Spleen (tissue), 7 donors: ENCODE data around the gene GGPS1.
"Not testable (repeated sequence)": the region's sequence is repeated elsewhere in the genome, so short reads cannot be mapped to it uniquely, and the experiment has no call there.

Source experiments
- POLR2A ChIP-seq, 3 donors: fragments of 450-650 bp; IDR thresholded peaks; one replicate each; pipeline ENCODE4 v1.5.1; 2017; ENCODE audit warnings: antibody characterized with exemption in 3 of 3, mild to moderate bottlenecking in 1 of 3
- POLR2AphosphoS5 ChIP-seq, 3 donors: sonication (generic); formaldehyde crosslinking; IDR thresholded peaks; one replicate each; pipeline ENCODE4 v1.5.1; 2017; ENCODE audit warnings: antibody characterized with exemption in 3 of 3
- TF ChIP-seq, protein P1 (sequence below), 11 experiments: fragments of 200-600 bp in 7 of 11; fragments of 450-650 bp in 4 of 11; sonication (generic) in 4 of 11; IDR thresholded peaks in 8 of 11; conservative IDR thresholded peaks in 3 of 11; 1 replicate in 7 of 11; 2 replicates in 4 of 11; pipeline versions ENCODE4 v1.4.0 to v1.8.0; 2016 to 2021; ENCODE audit warnings: antibody characterized with exemption in 11 of 11, inconsistent platforms in 4 of 11, mild to moderate bottlenecking in 1 of 11
- donor health status: DM: no; HTN: no; CAD: no; lungs with moderate emphysema.
- donor health status: DM: no; HTN: no; CAD: no.
- donor health status: DM: no; HTN: no; CAD: no.

DNA sequence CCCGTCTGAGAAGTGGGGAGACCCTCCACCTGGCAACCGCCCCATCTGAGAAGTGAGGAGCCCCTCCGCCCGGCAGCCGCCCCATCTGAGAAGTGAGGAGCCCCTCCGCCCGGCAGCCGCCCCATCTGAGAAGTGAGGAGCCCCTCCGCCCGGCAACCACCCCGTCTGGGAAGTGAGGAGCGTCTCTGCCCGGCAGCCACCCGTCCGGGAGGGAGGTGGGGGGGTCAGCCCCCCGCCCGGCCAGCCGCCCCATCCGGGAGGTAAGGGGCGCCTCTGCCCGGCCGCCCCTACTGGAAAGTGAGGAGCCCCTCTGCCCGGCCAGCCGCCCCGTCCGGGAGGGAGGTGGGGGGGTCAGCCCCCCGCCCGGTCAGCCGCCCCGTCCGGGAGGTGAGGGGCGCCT is 19.2 kb upstream of the GGPS1 start:
- TF ChIP-seq, protein P1, sequence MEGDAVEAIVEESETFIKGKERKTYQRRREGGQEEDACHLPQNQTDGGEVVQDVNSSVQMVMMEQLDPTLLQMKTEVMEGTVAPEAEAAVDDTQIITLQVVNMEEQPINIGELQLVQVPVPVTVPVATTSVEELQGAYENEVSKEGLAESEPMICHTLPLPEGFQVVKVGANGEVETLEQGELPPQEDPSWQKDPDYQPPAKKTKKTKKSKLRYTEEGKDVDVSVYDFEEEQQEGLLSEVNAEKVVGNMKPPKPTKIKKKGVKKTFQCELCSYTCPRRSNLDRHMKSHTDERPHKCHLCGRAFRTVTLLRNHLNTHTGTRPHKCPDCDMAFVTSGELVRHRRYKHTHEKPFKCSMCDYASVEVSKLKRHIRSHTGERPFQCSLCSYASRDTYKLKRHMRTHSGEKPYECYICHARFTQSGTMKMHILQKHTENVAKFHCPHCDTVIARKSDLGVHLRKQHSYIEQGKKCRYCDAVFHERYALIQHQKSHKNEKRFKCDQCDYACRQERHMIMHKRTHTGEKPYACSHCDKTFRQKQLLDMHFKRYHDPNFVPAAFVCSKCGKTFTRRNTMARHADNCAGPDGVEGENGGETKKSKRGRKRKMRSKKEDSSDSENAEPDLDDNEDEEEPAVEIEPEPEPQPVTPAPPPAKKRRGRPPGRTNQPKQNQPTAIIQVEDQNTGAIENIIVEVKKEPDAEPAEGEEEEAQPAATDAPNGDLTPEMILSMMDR (IDR thresholded peaks at IDR 0.05 in 8 of 11, conservative IDR thresholded peaks at IDR 0.05 in 3 of 11) = not testable (repeated sequence)
- TF ChIP-seq POLR2A, POLR2AphosphoS5 (IDR thresholded peaks at IDR 0.05): not testable (repeated sequence)
